Ectodermal cell (in vitro differentiated cells): ENCODE results near the gene KLF11.

Experiments
- H3K27ac ChIP-seq: 2 replicates; pipeline ENCODE4 v1.7.0; 2013; ENCODE audit warnings: mild to moderate bottlenecking, low read depth, low read length; ENCODE audit not compliant: insufficient read depth, poor library complexity, severe bottlenecking
- H3K27me3 ChIP-seq: 2 replicates; pipeline ENCODE4 v1.7.0; 2013; ENCODE audit warnings: mild to moderate bottlenecking, low read length; ENCODE audit not compliant: insufficient read depth, control insufficient read depth, poor library complexity, severe bottlenecking
- H3K36me3 ChIP-seq: one replicate; pipeline ENCODE4 v1.7.0; 2013; ENCODE audit warnings: low read length; ENCODE audit not compliant: control insufficient read depth, insufficient read depth
- H3K4me1 ChIP-seq: one replicate; pipeline ENCODE4 v1.7.0; 2013; ENCODE audit warnings: low read length; ENCODE audit not compliant: control insufficient read depth, insufficient read depth
- H3K4me3 ChIP-seq: 2 replicates; pipeline ENCODE4 v1.7.0; 2013; ENCODE audit warnings: low read depth, low read length, control low read depth; ENCODE audit not compliant: insufficient read depth
- H3K9me3 ChIP-seq: 2 replicates; pipeline ENCODE4 v1.7.0; 2013; ENCODE audit warnings: mild to moderate bottlenecking, low read length, moderate library complexity; ENCODE audit not compliant: control insufficient read depth
- WGBS, 2 experiments: methylation state at CpG; one replicate each; pipeline ENCODE4 v1.1.7; 2013; ENCODE audit warnings: missing lambda C conversion rate in 2 of 2; 5-methylcytosine and 5-hydroxymethylcytosine counted together

KLF11 gene

GRCh38 chr2:10033251-10034006, 9.9 kb upstream of the KLF11 start:
- H3K27ac ChIP-seq: no peak overlapping the region
- no peak overlapping the region for H3K4me3 ChIP-seq
- WGBS, 2 experiments: 85 to 86% methylated on average over 14 of the region's 14 CpGs
- no peaks in the 10 kb centered on the region for H3K9me3 ChIP-seq
- peaks cover 20% of the 10 kb centered on the region for H3K4me1 ChIP-seq
- H3K27me3 ChIP-seq: no peaks in the 10 kb centered on the region
- H3K36me3 ChIP-seq: no peaks in the 10 kb centered on the region

- no peaks in the 10 kb centered on the region for H3K27me3 ChIP-seq
- H3K9me3 ChIP-seq: no peaks in the 10 kb centered on the region
- H3K4me1 ChIP-seq: peaks cover 9% of the 10 kb centered on the region
- H3K36me3 ChIP-seq: no peaks in the 10 kb centered on the region
- no peak overlapping the region for H3K4me3 ChIP-seq
- no peak overlapping the region for H3K27ac ChIP-seq
- 88 to 90% methylated on average over 12 of the region's 12 CpGs for WGBS, 2 experiments
Measured at GRCh38 chr2:10034333-10035052, 8.9 kb upstream of the KLF11 start.

GRCh38 chr2:10035053-10035422, 8.3 kb upstream of the KLF11 start:
- H3K27ac ChIP-seq: no peak overlapping the region
- H3K36me3 ChIP-seq: no peaks in the 10 kb centered on the region
- 90 to 91% methylated on average over 3 of the region's 3 CpGs for WGBS, 2 experiments
- H3K4me1 ChIP-seq: peaks cover 5% of the 10 kb centered on the region
- H3K4me3 ChIP-seq: no peak overlapping the region
- no peaks in the 10 kb centered on the region for H3K27me3 ChIP-seq
- no peaks in the 10 kb centered on the region for H3K9me3 ChIP-seq

GRCh38 chr2:10035633-10036032, 7.7 kb upstream of the KLF11 start:
- 88 to 90% methylated on average over 5 of the region's 5 CpGs for WGBS, 2 experiments
- Histone ChIP-seq H3K9me3 (no peaks in the 10 kb centered on the region), H3K36me3 (no peaks in the 10 kb centered on the region), H3K27ac (no peak overlapping the region), H3K4me1 (no peaks in the 10 kb centered on the region), H3K27me3 (no peaks in the 10 kb centered on the region), H3K4me3 (no peak overlapping the region)

GRCh38 chr2:10036095-10036884, 7.1 kb upstream of the KLF11 start:
- no peaks in the 10 kb centered on the region for H3K27me3 ChIP-seq
- H3K27ac ChIP-seq: no peak overlapping the region
- H3K36me3 ChIP-seq: no peaks in the 10 kb centered on the region
- H3K4me1 ChIP-seq: no peaks in the 10 kb centered on the region
- WGBS, 2 experiments: 86 to 90% methylated on average over 14 of the region's 14 CpGs
- H3K9me3 ChIP-seq: no peaks in the 10 kb centered on the region
- no peak overlapping the region for H3K4me3 ChIP-seq

- 93 to 94% methylated on average over 10 of the region's 10 CpGs for WGBS, 2 experiments
- H3K4me1 ChIP-seq: peaks cover 8% of the 10 kb centered on the region
- no peaks in the 10 kb centered on the region for H3K9me3 ChIP-seq
- peaks cover 5% of the 10 kb centered on the region for H3K27me3 ChIP-seq
- no peak overlapping the region for H3K27ac ChIP-seq
- H3K36me3 ChIP-seq: no peaks in the 10 kb centered on the region
- no peak overlapping the region for H3K4me3 ChIP-seq
Measured at GRCh38 chr2:10038123-10038522, 5.2 kb upstream of the KLF11 start.

GRCh38 chr2:10038716-10039115, 4.6 kb upstream of the KLF11 start:
- Histone ChIP-seq H3K4me1 (peaks cover 8% of the 10 kb centered on the region), H3K36me3 (no peaks in the 10 kb centered on the region), H3K4me3 (no peak overlapping the region)

GRCh38 chr2:10039658-10040410, 3.5 kb upstream of the KLF11 start:
- 92 to 93% methylated on average over 16 of the region's 16 CpGs for WGBS, 2 experiments
- H3K9me3 ChIP-seq: no peaks in the 10 kb centered on the region

More at GRCh38 chr2:10038716-10039115, 4.6 kb upstream of the KLF11 start:
- H3K27ac ChIP-seq: no peak overlapping the region
- H3K27me3 ChIP-seq: peaks cover 5% of the 10 kb centered on the region
- H3K9me3 ChIP-seq: no peaks in the 10 kb centered on the region

GRCh38 chr2:10041711-10042110, 1.6 kb upstream of the KLF11 start:
- Histone ChIP-seq H3K4me3 (no peak overlapping the region), H3K27me3 (peaks cover 5% of the 10 kb centered on the region), H3K4me1 (peaks cover 8% of the 10 kb centered on the region), H3K27ac (no peak overlapping the region), H3K9me3 (no peaks in the 10 kb centered on the region), H3K36me3 (no peaks in the 10 kb centered on the region)
- 89 to 90% methylated on average over 14 of the region's 14 CpGs for WGBS, 2 experiments

More at GRCh38 chr2:10039658-10040410, 3.5 kb upstream of the KLF11 start:
- Histone ChIP-seq H3K4me3 (no peak overlapping the region), H3K27me3 (peaks cover 5% of the 10 kb centered on the region), H3K4me1 (peaks cover 8% of the 10 kb centered on the region), H3K36me3 (no peaks in the 10 kb centered on the region), H3K27ac (no peak overlapping the region)
